K562 (cell line): Measurements from ENCODE around the gene LPIN1. TPM values are rescaled to one million over a fixed set of nuclear protein-coding genes. Genes with fewer than 3 reads are reported as not detected.

Experiments
- ATAC-seq: fragments of 200-7000 bp; cut with Tn5 transposase; 3 replicates; pipeline ENCODE4 v1.9.1; 2020; ENCODE audit warnings: moderate library complexity
- BruUV-seq: library from RNA; stranded (reverse); fragments of 400-500 nt; replicated peaks from 2 replicates; lab custom pipeline; 2021; lab: Mats Ljungman, UMichigan
- CTCF ChIA-PET: fragments of 300-600 bp; formaldehyde crosslinking; extraction: SDS; loops from one replicate; lab custom pipeline; 2021; ENCODE audit warnings: low intra/inter-chr PET ratio; lab: Yijun Ruan, JAX
- POLR2A ChIA-PET: fragments of 300-600, 350-650 bp; sonication (Branson Sonifier 250); formaldehyde crosslinking; extraction: SDS; loops from one replicate; lab custom pipeline; 2021; ENCODE audit warnings: antibody characterized with exemption, inconsistent platforms; lab: Yijun Ruan, JAX
- DNase-seq, 4 experiments: peaks; one replicate each; pipeline versions ENCODE4 v3.0.0 to v3.0.0-alpha.2; 2011 to 2018; ENCODE audit warnings: low spot score in 3 of 4, mixed read lengths in 3 of 4; ENCODE audit errors: extremely low read depth in 1 of 4
- FAIRE-seq: peaks from 2 replicates; lab custom pipeline; 2011; peaks lifted over from hg19 to GRCh38; lab: Jason Lieb, UNC
- H2AFZ ChIP-seq: 2 replicates; pipeline ENCODE4 v1.6.0; 2011; ENCODE audit warnings: low read depth, low read length, control low read depth, inconsistent platforms
- H3K27ac ChIP-seq: fragments of 200-600 bp; 3 replicates; pipeline ENCODE4 v1.8.0; 2011; ENCODE audit warnings: low read depth, mild to moderate bottlenecking, control low read depth, inconsistent platforms, low read length, moderate library complexity, mixed read lengths; ENCODE audit errors: extremely low read depth
- H3K27me3 ChIP-seq, 2 experiments: fragments of 300-600 bp in 1 of 2; 2 replicates in 1 of 2; 3 replicates in 1 of 2; pipeline versions ENCODE4 v1.6.0 to v1.8.0; 2011; ENCODE audit warnings: inconsistent platforms in 2 of 2, low read length in 2 of 2, mild to moderate bottlenecking in 1 of 2, mixed read lengths in 1 of 2, moderate library complexity in 1 of 2; ENCODE audit not compliant: control insufficient read depth in 2 of 2, insufficient read depth in 2 of 2
- H3K36me3 ChIP-seq: fragments of 300-600 bp; 3 replicates; pipeline ENCODE4 v1.8.0; 2011; ENCODE audit warnings: mild to moderate bottlenecking, low read length, inconsistent platforms; ENCODE audit not compliant: control insufficient read depth, insufficient read depth
- H3K4me1 ChIP-seq, 2 experiments: fragments of 200-600 bp in 1 of 2; replicated peaks in 1 of 2; 2 replicates in 1 of 2; 3 replicates in 1 of 2; pipeline versions ENCODE4 v1.5.1 to v1.8.0; 2011; ENCODE audit warnings: inconsistent platforms in 2 of 2, low read length in 2 of 2, mild to moderate bottlenecking in 1 of 2, mixed read lengths in 1 of 2, moderate library complexity in 1 of 2; ENCODE audit not compliant: control insufficient read depth in 2 of 2, insufficient read depth in 2 of 2
- H3K4me2 ChIP-seq: 2 replicates; pipeline ENCODE4 v1.6.1; 2011; ENCODE audit warnings: low read length, control low read depth, inconsistent platforms, mixed read lengths; ENCODE audit not compliant: insufficient read depth
- H3K4me3 ChIP-seq: fragments of 200-600 bp; sonication (generic), shearing (Covaris generic); 2 replicates; pipeline ENCODE4 v1.5.1; 2016; ENCODE audit warnings: control low read depth, inconsistent platforms
- H3K79me2 ChIP-seq: fragments of 200-600 bp; 3 replicates; pipeline ENCODE4 v1.8.0; 2011; ENCODE audit warnings: low read length, inconsistent platforms; ENCODE audit not compliant: control insufficient read depth, insufficient read depth
- H3K9ac ChIP-seq, 2 experiments: 2 replicates each; pipeline versions ENCODE4 v1.6.0 to v1.6.1; 2011; ENCODE audit warnings: low read depth in 2 of 2, low read length in 2 of 2, control low read depth in 1 of 2, inconsistent platforms in 1 of 2, mild to moderate bottlenecking in 1 of 2, mixed read lengths in 1 of 2; ENCODE audit not compliant: insufficient read depth in 1 of 2
- H3K9me1 ChIP-seq: one replicate; pipeline ENCODE4 v1.6.0; 2011; ENCODE audit warnings: inconsistent platforms, mild to moderate bottlenecking, low read length, moderate library complexity; ENCODE audit not compliant: control insufficient read depth, insufficient read depth
- H3K9me3 ChIP-seq: replicated peaks from 2 replicates; pipeline ENCODE4 v1.5.1; 2011; ENCODE audit warnings: low read depth, low read length, inconsistent platforms; ENCODE audit not compliant: control insufficient read depth, insufficient read depth
- H4K20me1 ChIP-seq: replicated peaks from 2 replicates; pipeline ENCODE4 v1.6.1; 2011; ENCODE audit warnings: low read length, inconsistent platforms, mixed read lengths; ENCODE audit not compliant: control insufficient read depth, insufficient read depth
- BMI1 ChIP-seq: fragments of 150-350 bp; IDR thresholded peaks from 2 replicates; pipeline ENCODE4 v1.6.1; 2014; ENCODE audit warnings: low read length
- PHTF2 ChIP-seq: fragments of 250-450 bp; sonication (Bioruptor Pico); IDR thresholded peaks from 2 replicates; pipeline ENCODE4 v1.5.0; 2021; ENCODE audit warnings: mild to moderate bottlenecking
- POU5F1 ChIP-seq: fragments of 150-350 bp; IDR thresholded peaks from 2 replicates; pipeline ENCODE4 v1.6.1; 2014; ENCODE audit warnings: borderline replicate concordance, low read length, low read depth, mild to moderate bottlenecking; ENCODE audit not compliant: partially characterized antibody
- TAF7 ChIP-seq: fragments of 450-650 bp; IDR thresholded peaks from 2 replicates; pipeline ENCODE4 v1.6.1; 2016; ENCODE audit warnings: missing genetic modification characterization, missing compliant biosample characterization
- ZFP30 ChIP-seq: fragments of 250-450 bp; sonication (Bioruptor Pico); IDR thresholded peaks from 2 replicates; pipeline ENCODE4 v1.8.0; 2022; ENCODE audit warnings: moderate library complexity, mild to moderate bottlenecking, inconsistent platforms, borderline replicate concordance
- whole genome bisulfite sequencing: fragments of 100-300 bp; shearing (Covaris generic); methylation state at CpG from one replicate; pipeline ENCODE4 v1.1.6; 2016; ENCODE audit warnings: low coverage, mixed read lengths; ENCODE audit not compliant: insufficient coverage; ENCODE audit errors: missing lambda C conversion rate; 5-methylcytosine and 5-hydroxymethylcytosine counted together
- in situ Hi-C: fragments of 300-500 bp; cut with MboI; formaldehyde crosslinking; loops from 4 replicates; pipeline ENCODE4 v1.15.0; 2018; ENCODE audit warnings: inconsistent platforms, mixed read lengths
- intact Hi-C: fragments of 100-400 bp; cut with micrococcal nuclease; formaldehyde crosslinking; loops from 2 replicates; pipeline ENCODE4 v1.14.2; 2022
- polyA plus RNA-seq, 8 experiments: library from polyadenylated mRNA; depleted of rRNA in 4 of 8; stranded (reverse) in 5 of 8; unstranded in 3 of 8; fragments of >200 nt; fragmentation: Nextera tagmentation in 2 of 8; fragmentation: Illumina TruSeq in 1 of 8; extraction: Ambion mirVana in 2 of 8; extraction: Trizol in 1 of 8; gene quantifications; 2 replicates each; pipeline versions ENCODE4 v1.2.1 to v1.2.3, GENCODE V29; 2011 to 2014; ENCODE audit warnings: inconsistent platforms in 1 of 8, missing spikeins in 1 of 8
- total RNA-seq, 7 experiments: library from RNA; depleted of rRNA in 6 of 7; stranded (reverse); fragments of >200 nt in 6 of 7; fragmentation: Illumina TruSeq in 2 of 7; extraction: Trizol in 2 of 7; gene quantifications; 2 replicates each; pipeline versions ENCODE4 v1.2.1 to v1.2.3, GENCODE V29; 2011 to 2021; ENCODE audit warnings: low replicate concordance in 1 of 7

LPIN1 gene
- total and polyA plus RNA-seq, 9 of the 15 experiments (the other 6 are each of a cell fraction or from before 2014, with no cell fraction given) = 9.2 to 84.0 (median 27.8) TPM

- no peak overlapping the region for H3K4me2 ChIP-seq
- CTCF ChIA-PET = no interaction called here
- H3K36me3 ChIP-seq = peaks cover 66% of the 10 kb centered on the region; the same call in 2 of the 3 replicates
- no peaks in the 10 kb centered on the region for H3K4me1 ChIP-seq
- no peaks in the 10 kb centered on the region for H3K9me1 ChIP-seq
- intact Hi-C loops = no loop called here
- POLR2A ChIA-PET = no interaction called here
- no TSS peak for BruUV-seq
- H3K79me2 ChIP-seq = no peaks in the 10 kb centered on the region
- H4K20me1 ChIP-seq = no peaks in the 10 kb centered on the region
- no peak for TF ChIP-seq TAF7
- TF ChIP-seq ZFP30 (CRISPR knock-in tag) = no peak
- TF ChIP-seq POU5F1 = no peak
- no peak for TF ChIP-seq BMI1
- no peak overlapping the region for H3K4me3 ChIP-seq
- ATAC-seq (no peak), DNase-seq (no peak), FAIRE-seq (no peak)
- H3K27ac ChIP-seq = no peak overlapping the region
- H3K9ac ChIP-seq = no peak overlapping the region; a peak in 1 of 4 replicates
- H3K9me3 ChIP-seq = no peaks in the 10 kb centered on the region
- 91% methylated on average over 12 of the region's 12 CpGs for WGBS
- no peak overlapping the region for H2AFZ ChIP-seq
- in situ Hi-C loops = no loop called here
- no peaks in the 10 kb centered on the region for H3K27me3 ChIP-seq
Measured at GRCh38 chr2:11810237-11810977, 64.0 kb downstream of the LPIN1 start.

- Histone ChIP-seq H3K9me1 (no peaks in the 10 kb centered on the region), H3K9ac (no peak overlapping the region), H3K4me3 (no peak overlapping the region), H3K79me2 (no peaks in the 10 kb centered on the region), H4K20me1 (no peaks in the 10 kb centered on the region), H3K27me3 (no peaks in the 10 kb centered on the region), H3K36me3 (peaks cover 66% of the 10 kb centered on the region; the same call in 2 of the 3 replicates)
- ATAC-seq = no peak
- FAIRE-seq = no peak
- whole genome bisulfite sequencing = 95% methylated on average over 6 of the region's 6 CpGs
- intact Hi-C loops (no loop called here), in situ Hi-C loops (no loop called here)
- POLR2A ChIA-PET = no interaction called here
- BruUV-seq = no TSS peak
- no peak for TF ChIP-seq PHTF2 (CRISPR knock-in tag)
- TF ChIP-seq, all 486 proteins: peak for 0
- H3K9me3 ChIP-seq = no peaks in the 10 kb centered on the region
- no peaks in the 10 kb centered on the region for H3K4me1 ChIP-seq
- H2AFZ ChIP-seq = no peak overlapping the region
- no peak for DNase-seq
- CTCF ChIA-PET = no interaction called here
- H3K4me2 ChIP-seq = no peak overlapping the region
- no peak overlapping the region for H3K27ac ChIP-seq
Measured at GRCh38 chr2:11811036-11811654, 64.7 kb downstream of the LPIN1 start.
